ENCODE data around the gene CCDC142.

- no peak for TF ChIP-seq POLR2A (IDR thresholded peaks at IDR 0.05; ENCODE audit: low read length)
- TF ChIP-seq GATA1 (IDR thresholded peaks at IDR 0.05; ENCODE audit: low read depth, low read length) = no peak
These were observed 20.1 kb downstream of the CCDC142 start for GRCh38 chr2:74462786-74463105.
